ENCODE results near the gene UGT3A1. TPM values are rescaled to one million over a fixed set of nuclear protein-coding genes. Genes with fewer than 3 reads are reported as not detected.

UGT3A1 gene
- total RNA-seq, 1 experiment from 2014 or later = not detected

DNA sequence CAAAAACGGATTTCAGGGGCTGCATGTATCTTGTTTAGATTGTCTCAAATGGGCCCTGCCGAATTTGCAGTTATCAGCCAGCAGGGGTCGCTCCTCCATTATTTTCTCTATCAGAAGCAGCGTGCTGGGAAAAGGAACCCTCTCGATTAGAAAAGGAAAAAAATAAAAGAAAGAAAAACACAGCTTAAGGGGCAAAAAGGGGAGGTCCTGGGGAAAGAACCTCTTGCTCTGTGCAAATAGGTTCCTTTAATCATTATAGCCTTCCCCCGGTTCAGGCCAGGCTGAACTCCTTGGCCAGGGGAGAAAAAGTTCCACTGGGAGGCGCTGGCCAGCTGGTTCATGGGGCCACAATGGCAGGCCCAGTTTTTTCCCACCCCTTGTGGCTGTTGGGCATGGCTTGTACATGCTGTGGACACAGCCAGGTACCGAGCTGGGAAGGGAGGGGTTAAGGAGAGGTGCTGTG lies 27.8 kb downstream of the UGT3A1 start:
- H3K27me3 ChIP-seq (replicated peaks; ENCODE audit: control insufficient read depth, insufficient read depth, low read length) = no peaks in the 10 kb centered on the region; the same call in 1 of the 2 replicates
- H3K36me3 ChIP-seq (ENCODE audit: control insufficient read depth, insufficient read depth, low read length) = no peaks in the 10 kb centered on the region
- CTCF ChIA-PET = no interaction called here
- POLR2A ChIA-PET = no interaction called here
- Mint-ChIP-seq H3K36me3 (ENCODE audit: insufficient read depth, unreplicated experiment) (no peaks in the 10 kb centered on the region), H3K9me3 (ENCODE audit: unreplicated experiment) (no peaks in the 10 kb centered on the region), H3K4me1 (ENCODE audit: low read depth, unreplicated experiment) (no peaks in the 10 kb centered on the region), H3K27me3 (ENCODE audit: insufficient read depth, unreplicated experiment) (peaks cover 7% of the 10 kb centered on the region), H3K27ac (ENCODE audit: unreplicated experiment) (no peak overlapping the region), H3K4me3 (ENCODE audit: unreplicated experiment) (no peak overlapping the region)
- H3K4me1 ChIP-seq = no peaks in the 10 kb centered on the region
- H3K4me3 ChIP-seq (ENCODE audit: low read depth, low read length) = no peak overlapping the region
- intact Hi-C loops (cut with micrococcal nuclease; ENCODE audit: unreplicated experiment) = loop anchor here (1.0 kb wide), 1 partner anchor 78 kb away; no protein-coding TSS in a partner anchor
- TF ChIP-seq, protein P1, sequence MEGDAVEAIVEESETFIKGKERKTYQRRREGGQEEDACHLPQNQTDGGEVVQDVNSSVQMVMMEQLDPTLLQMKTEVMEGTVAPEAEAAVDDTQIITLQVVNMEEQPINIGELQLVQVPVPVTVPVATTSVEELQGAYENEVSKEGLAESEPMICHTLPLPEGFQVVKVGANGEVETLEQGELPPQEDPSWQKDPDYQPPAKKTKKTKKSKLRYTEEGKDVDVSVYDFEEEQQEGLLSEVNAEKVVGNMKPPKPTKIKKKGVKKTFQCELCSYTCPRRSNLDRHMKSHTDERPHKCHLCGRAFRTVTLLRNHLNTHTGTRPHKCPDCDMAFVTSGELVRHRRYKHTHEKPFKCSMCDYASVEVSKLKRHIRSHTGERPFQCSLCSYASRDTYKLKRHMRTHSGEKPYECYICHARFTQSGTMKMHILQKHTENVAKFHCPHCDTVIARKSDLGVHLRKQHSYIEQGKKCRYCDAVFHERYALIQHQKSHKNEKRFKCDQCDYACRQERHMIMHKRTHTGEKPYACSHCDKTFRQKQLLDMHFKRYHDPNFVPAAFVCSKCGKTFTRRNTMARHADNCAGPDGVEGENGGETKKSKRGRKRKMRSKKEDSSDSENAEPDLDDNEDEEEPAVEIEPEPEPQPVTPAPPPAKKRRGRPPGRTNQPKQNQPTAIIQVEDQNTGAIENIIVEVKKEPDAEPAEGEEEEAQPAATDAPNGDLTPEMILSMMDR (IDR thresholded peaks at IDR 0.05; ENCODE audit: insufficient read depth in 1 of 2, low read depth in 1 of 2, low read length in 1 of 2, severe bottlenecking in 1 of 2, unreplicated experiment in 1 of 2) = peak; percentile 41 to 47
- 0 out of 2 replicates have a peak, but pooled peaks cover 8% of the 10 kb centered on the region for H3K9me3 ChIP-seq
- peak in 1 of 2 experiments; percentile 4 for DNase-seq
- no TSS peak for BruUV-seq (replicated peaks)

DNA sequence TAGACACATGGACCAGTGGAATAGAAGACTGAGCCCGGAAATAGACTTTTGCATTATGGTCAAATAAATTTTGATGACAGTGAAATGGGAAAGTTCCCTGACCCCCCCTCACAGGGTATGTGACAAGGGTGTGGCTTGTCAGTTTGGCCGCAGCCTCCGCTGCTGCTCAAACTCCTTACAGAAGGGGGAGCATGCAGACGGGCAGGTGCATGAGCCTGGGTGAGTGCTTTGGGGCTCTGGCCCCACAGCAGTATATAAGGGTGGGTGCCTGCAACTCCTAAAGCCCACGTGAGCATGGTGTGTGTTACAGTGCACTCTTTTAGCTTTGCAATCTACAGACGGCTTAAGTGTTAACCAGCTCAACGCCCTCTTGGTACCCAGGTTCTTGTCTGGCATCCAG lies 30.9 kb downstream of the UGT3A1 start:
- no peak overlapping the region for H3K4me3 Mint-ChIP-seq (ENCODE audit: unreplicated experiment)
- H3K9me3 Mint-ChIP-seq (ENCODE audit: unreplicated experiment) = no peaks in the 10 kb centered on the region
- Histone ChIP-seq H3K4me3 (ENCODE audit: low read depth, low read length) (no peak overlapping the region), H3K4me1 (no peaks in the 10 kb centered on the region), H3K36me3 (ENCODE audit: control insufficient read depth, insufficient read depth, low read length) (no peaks in the 10 kb centered on the region), H3K27me3 (replicated peaks; ENCODE audit: control insufficient read depth, insufficient read depth, low read length) (no peaks in the 10 kb centered on the region; the same call in 1 of the 2 replicates), H3K9me3 (0 out of 2 replicates have a peak, but pooled peaks cover 8% of the 10 kb centered on the region)
- no peaks in the 10 kb centered on the region for H3K36me3 Mint-ChIP-seq (ENCODE audit: insufficient read depth, unreplicated experiment)
- H3K27me3 Mint-ChIP-seq (ENCODE audit: insufficient read depth, unreplicated experiment) = peaks cover 10% of the 10 kb centered on the region
- CTCF ChIA-PET = no interaction called here
- intact Hi-C loops (cut with micrococcal nuclease; ENCODE audit: unreplicated experiment) = no loop called here
- DNase-seq = no peak
- BruUV-seq (replicated peaks) = no TSS peak
- H3K27ac Mint-ChIP-seq (ENCODE audit: unreplicated experiment) = no peak overlapping the region
- POLR2A ChIA-PET = no interaction called here
- TF ChIP-seq, protein P1 (IDR thresholded peaks at IDR 0.05; ENCODE audit: insufficient read depth in 1 of 2, low read depth in 1 of 2, low read length in 1 of 2, severe bottlenecking in 1 of 2, unreplicated experiment in 1 of 2) = no peak
- no peaks in the 10 kb centered on the region for H3K4me1 Mint-ChIP-seq (ENCODE audit: low read depth, unreplicated experiment)

DNA sequence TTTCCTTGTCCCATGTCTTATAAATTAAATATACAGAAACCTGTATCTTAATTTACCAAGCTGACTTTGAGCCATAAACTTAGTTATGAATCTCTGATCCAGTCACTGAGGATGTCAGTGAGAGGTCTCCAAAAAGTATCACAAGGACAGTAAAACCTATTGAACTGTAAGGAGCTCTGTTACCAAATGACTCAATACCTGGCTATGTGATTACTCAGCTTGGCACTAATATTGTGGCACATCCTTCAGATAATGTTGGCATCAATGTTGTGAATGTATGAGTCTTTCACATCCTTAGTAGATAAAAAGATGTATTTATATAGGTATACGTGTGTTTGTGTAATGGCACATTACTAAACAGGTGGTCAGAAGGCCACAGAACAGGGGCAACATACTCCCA lies 34.8 kb downstream of the UGT3A1 start:
- ChIA-PET CTCF (no interaction called here), POLR2A (no interaction called here)
- TF ChIP-seq, protein P1 (IDR thresholded peaks at IDR 0.05; ENCODE audit: insufficient read depth in 1 of 2, low read depth in 1 of 2, low read length in 1 of 2, severe bottlenecking in 1 of 2, unreplicated experiment in 1 of 2) = no peak

More for the DNA sequence above, 34.8 kb downstream of the UGT3A1 start:
- H3K27ac Mint-ChIP-seq (ENCODE audit: unreplicated experiment) = no peak overlapping the region
- H3K36me3 Mint-ChIP-seq (ENCODE audit: insufficient read depth, unreplicated experiment) = no peaks in the 10 kb centered on the region
- H3K27me3 ChIP-seq (replicated peaks; ENCODE audit: control insufficient read depth, insufficient read depth, low read length) = no peaks in the 10 kb centered on the region; the same call in none of the 2 replicates
- H3K36me3 ChIP-seq (ENCODE audit: control insufficient read depth, insufficient read depth, low read length) = no peaks in the 10 kb centered on the region
- no peaks in the 10 kb centered on the region for H3K9me3 Mint-ChIP-seq (ENCODE audit: unreplicated experiment)
- no peak overlapping the region for H3K4me3 ChIP-seq (ENCODE audit: low read depth, low read length)
- no peaks in the 10 kb centered on the region for H3K9me3 ChIP-seq
- no peak for DNase-seq
- no TSS peak for BruUV-seq (replicated peaks)
- H3K4me3 Mint-ChIP-seq (ENCODE audit: unreplicated experiment) = no peak overlapping the region
- H3K4me1 ChIP-seq = no peaks in the 10 kb centered on the region
- H3K4me1 Mint-ChIP-seq (ENCODE audit: low read depth, unreplicated experiment) = no peaks in the 10 kb centered on the region
- intact Hi-C loops (cut with micrococcal nuclease; ENCODE audit: unreplicated experiment) = no loop called here
- H3K27me3 Mint-ChIP-seq (ENCODE audit: insufficient read depth, unreplicated experiment) = peaks cover 25% of the 10 kb centered on the region

Data from Caco-2 (cell line).